Measurements from ENCODE around the gene APPBP2. TPM values are rescaled to one million over a fixed set of nuclear protein-coding genes. Genes with fewer than 3 reads are reported as not detected.

The APPBP2 gene
- polyA plus RNA-seq, 1 donor: 60.3 TPM

- DNase-seq: no peak
Measured at GRCh38 chr17:60398227-60398959, 127.6 kb downstream of the APPBP2 start.

- no peak for DNase-seq
Measured at GRCh38 chr17:60396412-60396811, 129.6 kb downstream of the APPBP2 start.

DNA sequence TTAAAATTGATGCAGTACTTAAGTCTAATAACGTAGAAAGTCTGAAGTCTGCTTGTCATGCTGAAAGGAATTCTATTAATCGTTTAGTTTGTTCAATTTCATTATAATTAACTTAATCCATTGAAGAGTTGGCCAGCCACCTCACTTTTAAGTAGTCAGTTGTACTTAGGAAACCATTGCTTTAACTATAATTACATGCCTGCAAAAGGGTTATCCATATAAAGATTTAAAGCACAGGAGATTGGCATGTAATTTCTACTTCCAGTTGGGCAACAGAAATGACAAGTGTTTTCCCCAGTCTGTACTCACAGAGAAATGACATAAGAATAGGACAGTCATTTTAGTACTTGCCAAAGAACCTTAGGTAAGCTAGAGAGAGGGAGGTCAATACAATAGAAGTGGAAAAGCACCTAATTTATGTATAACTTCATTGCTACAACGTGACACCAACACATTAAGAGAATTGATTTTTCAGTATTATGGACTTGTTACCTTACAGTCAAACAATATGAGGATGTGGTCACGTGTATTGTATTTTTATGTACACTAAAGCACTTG, 130.5 kb downstream of the APPBP2 start:
- DNase-seq: no peak

- no peak for DNase-seq
Measured at GRCh38 chr17:60393840-60394723, 132.0 kb downstream of the APPBP2 start.

Other genes with a start within 250 kb of the APPBP2 start
- gene USP32, start 134.1 kb downstream of the APPBP2 start, polyA plus RNA-seq (ENCODE audit: insufficient read length): 49.9 TPM
- gene CHCT1, start 103.8 kb downstream of the APPBP2 start, polyA plus RNA-seq (ENCODE audit: insufficient read length): 0.15 TPM
- gene PPM1D, start 74.0 kb upstream of the APPBP2 start, polyA plus RNA-seq (ENCODE audit: insufficient read length): 23.3 TPM
- 29.1 TPM for gene BCAS3, start 151.6 kb upstream of the APPBP2 start, polyA plus RNA-seq (ENCODE audit: insufficient read length)

All from left kidney (tissue), 2 donors.